Upper lobe of left lung (tissue), 6 donors: ENCODE results near the gene DRD4. TPM values are rescaled to one million over a fixed set of nuclear protein-coding genes. Genes with fewer than 3 reads are reported as not detected.

ENCODE experiments used
- ATAC-seq, 2 donors: fragments of 200-7000 bp; cut with Tn5 transposase; one replicate each; pipeline ENCODE4 v1.9.1; 2022; ENCODE audit warnings: mild to moderate bottlenecking in 2 of 2, moderate library complexity in 2 of 2; ENCODE audit not compliant: low FRiP score in 2 of 2
- DNase-seq, 2 donors: peaks; one replicate each; pipeline ENCODE4 v3.0.0-alpha.2; 2019 to 2020
- H3K27ac ChIP-seq, 4 donors: fragments of 200-600 bp; sonication (generic); one replicate each; pipeline ENCODE4 v1.5.1; 2016 to 2019
- H3K27me3 ChIP-seq, 4 donors: fragments of 200-600 bp; sonication (generic); one replicate each; pipeline ENCODE4 v1.5.1; 2017 to 2019
- H3K36me3 ChIP-seq, 4 donors: fragments of 200-600 bp; sonication (generic); one replicate each; pipeline ENCODE4 v1.5.1; 2016 to 2019
- H3K4me1 ChIP-seq, 4 donors: fragments of 200-600 bp; sonication (generic); one replicate each; pipeline ENCODE4 v1.5.1; 2018 to 2019
- H3K4me3 ChIP-seq, 4 donors: fragments of 200-600 bp; sonication (generic); one replicate each; pipeline ENCODE4 v1.5.1; 2017 to 2019; ENCODE audit warnings: mild to moderate bottlenecking in 2 of 4, moderate library complexity in 1 of 4
- H3K9me3 ChIP-seq, 4 donors: fragments of 200-600 bp; sonication (generic); one replicate each; pipeline ENCODE4 v1.5.1; 2018 to 2019
- CTCF ChIP-seq, 6 experiments: fragments of 450-650 bp in 4 of 6; fragments of 200-600 bp in 2 of 6; sonication (generic) in 2 of 6; IDR thresholded peaks; one replicate each; pipeline ENCODE4 v1.5.1; 2016 to 2019; ENCODE audit warnings: antibody characterized with exemption in 6 of 6
- EP300 ChIP-seq, 4 donors: sonication (generic); formaldehyde crosslinking; IDR thresholded peaks; one replicate each; pipeline ENCODE4 v1.5.1; 2017; ENCODE audit warnings: antibody characterized with exemption in 4 of 4, control low read depth in 2 of 4
- POLR2A ChIP-seq, 4 donors: fragments of 450-650 bp; IDR thresholded peaks; one replicate each; pipeline ENCODE4 v1.5.1; 2016 to 2017; ENCODE audit warnings: antibody characterized with exemption in 4 of 4, mild to moderate bottlenecking in 2 of 4
- POLR2AphosphoS5 ChIP-seq, 2 donors: sonication (generic); formaldehyde crosslinking; IDR thresholded peaks; one replicate each; pipeline ENCODE4 v1.5.1; 2017; ENCODE audit warnings: antibody characterized with exemption in 2 of 2
- WGBS, 2 donors: methylation state at CpG; one replicate each; pipeline ENCODE4 v1.1.5; 2017 to 2018; 5-methylcytosine and 5-hydroxymethylcytosine counted together
- total RNA-seq, 6 donors: library from RNA; depleted of rRNA in 4 of 6; stranded (reverse); fragments of >200 nt in 4 of 6; gene quantifications; one replicate each; pipeline versions ENCODE4 v1.1.0 to v1.2.1, GENCODE V29; 2016 to 2021
- donor health status: DM: no; HTN: no; CAD: no; lungs with moderate emphysema.
- donor health status: DM: no; HTN: yes; CAD: no; lungs with severe emphysema.

The DRD4 gene
- total RNA-seq, 6 donors from 2014 or later: 0.54 to 4.2 (median 1.5) TPM; not detected in 2

GRCh38 chr11:659532-660085 lies 22.5 kb downstream of the DRD4 start:
- TF ChIP-seq POLR2A (IDR thresholded peaks at IDR 0.05) (no peak), EP300 (IDR thresholded peaks at IDR 0.05) (no peak), CTCF (IDR thresholded peaks at IDR 0.05) (no peak), POLR2AphosphoS5 (IDR thresholded peaks at IDR 0.05) (no peak)
- no peak for DNase-seq

GRCh38 chr11:660281-660680 lies 23.2 kb downstream of the DRD4 start:
- no peak for DNase-seq
- H3K4me1 ChIP-seq: peaks cover 0 to 2% (median 0%) of the 10 kb centered on the region in 4 donors
- peaks cover 0 to 46% (median 22%) of the 10 kb centered on the region in 4 donors for H3K36me3 ChIP-seq
- no peaks in the 10 kb centered on the region for H3K27me3 ChIP-seq
- TF ChIP-seq EP300 (IDR thresholded peaks at IDR 0.05) (no peak), POLR2AphosphoS5 (IDR thresholded peaks at IDR 0.05) (no peak), POLR2A (IDR thresholded peaks at IDR 0.05) (no peak), CTCF (IDR thresholded peaks at IDR 0.05) (no peak)
- WGBS, 2 donors: 85 to 93% methylated on average over 12 to 16 of the region's 19 CpGs
- no peaks in the 10 kb centered on the region for H3K9me3 ChIP-seq
- ATAC-seq: no peak
- H3K4me3 ChIP-seq: no peak overlapping the region
- no peak overlapping the region for H3K27ac ChIP-seq

More at GRCh38 chr11:659532-660085, 22.5 kb downstream of the DRD4 start:
- H3K36me3 ChIP-seq: peaks cover 0 to 46% (median 22%) of the 10 kb centered on the region in 4 donors
- no peak overlapping the region for H3K4me3 ChIP-seq
- 90 to 93% methylated on average over 13 to 15 of the region's 16 CpGs for WGBS, 2 donors
- no peak for ATAC-seq
- H3K27me3 ChIP-seq: no peaks in the 10 kb centered on the region
- peaks cover 0 to 5% (median 0%) of the 10 kb centered on the region in 4 donors for H3K4me1 ChIP-seq
- H3K27ac ChIP-seq: no peak overlapping the region
- H3K9me3 ChIP-seq: no peaks in the 10 kb centered on the region

GRCh38 chr11:660681-661444 lies 23.8 kb downstream of the DRD4 start:
- ATAC-seq: no peak
- Histone ChIP-seq H3K27me3 (no peaks in the 10 kb centered on the region), H3K27ac (no peak overlapping the region), H3K36me3 (peaks cover 0 to 52% (median 24%) of the 10 kb centered on the region in 4 donors), H3K4me1 (no peaks in the 10 kb centered on the region), H3K4me3 (no peak overlapping the region), H3K9me3 (no peaks in the 10 kb centered on the region)
- WGBS, 2 donors: 89 to 97% methylated on average over 10 to 19 of the region's 19 CpGs
- DNase-seq: no peak
- TF ChIP-seq POLR2A (IDR thresholded peaks at IDR 0.05): no peak
- no peak for TF ChIP-seq CTCF (IDR thresholded peaks at IDR 0.05)
- no peak for TF ChIP-seq EP300 (IDR thresholded peaks at IDR 0.05)
- no peak for TF ChIP-seq POLR2AphosphoS5 (IDR thresholded peaks at IDR 0.05)

- H3K27me3 ChIP-seq: no peaks in the 10 kb centered on the region
- ATAC-seq (peak; percentile 81 to 84), DNase-seq (peak in 1 of 2 donors; percentile 58)
- H3K9me3 ChIP-seq: no peaks in the 10 kb centered on the region
- peaks cover 0 to 48% (median 27%) of the 10 kb centered on the region in 4 donors for H3K36me3 ChIP-seq
- H3K4me1 ChIP-seq: no peaks in the 10 kb centered on the region
- 53 to 63% methylated on average over 15 of the region's 15 CpGs for WGBS, 2 donors
- TF ChIP-seq POLR2A (IDR thresholded peaks at IDR 0.05) (no peak), CTCF (IDR thresholded peaks at IDR 0.05) (peak; percentile 55 to 87 (median 76)), POLR2AphosphoS5 (IDR thresholded peaks at IDR 0.05) (no peak), EP300 (IDR thresholded peaks at IDR 0.05) (no peak)
- no peak overlapping the region for H3K4me3 ChIP-seq
- no peak overlapping the region for H3K27ac ChIP-seq
Measured at GRCh38 chr11:662689-663274, 25.7 kb downstream of the DRD4 start.
